Upper lobe of left lung (tissue), 6 donors: ENCODE measurements around the gene RAET1E. TPM values are rescaled to one million over a fixed set of nuclear protein-coding genes. Genes with fewer than 3 reads are reported as not detected.

Experiments used
- ATAC-seq, 2 donors: fragments of 200-7000 bp; cut with Tn5 transposase; one replicate each; pipeline ENCODE4 v1.9.1; 2022; ENCODE audit warnings: mild to moderate bottlenecking in 2 of 2, moderate library complexity in 2 of 2; ENCODE audit not compliant: low FRiP score in 2 of 2
- DNase-seq, 2 donors: peaks; one replicate each; pipeline ENCODE4 v3.0.0-alpha.2; 2019 to 2020
- H3K27ac ChIP-seq, 4 donors: fragments of 200-600 bp; sonication (generic); one replicate each; pipeline ENCODE4 v1.5.1; 2016 to 2019
- H3K27me3 ChIP-seq, 4 donors: fragments of 200-600 bp; sonication (generic); one replicate each; pipeline ENCODE4 v1.5.1; 2017 to 2019
- H3K36me3 ChIP-seq, 4 donors: fragments of 200-600 bp; sonication (generic); one replicate each; pipeline ENCODE4 v1.5.1; 2016 to 2019
- H3K4me1 ChIP-seq, 4 donors: fragments of 200-600 bp; sonication (generic); one replicate each; pipeline ENCODE4 v1.5.1; 2018 to 2019
- H3K4me3 ChIP-seq, 4 donors: fragments of 200-600 bp; sonication (generic); one replicate each; pipeline ENCODE4 v1.5.1; 2017 to 2019; ENCODE audit warnings: mild to moderate bottlenecking in 2 of 4, moderate library complexity in 1 of 4
- H3K9me3 ChIP-seq, 4 donors: fragments of 200-600 bp; sonication (generic); one replicate each; pipeline ENCODE4 v1.5.1; 2018 to 2019
- EP300 ChIP-seq, 4 donors: sonication (generic); formaldehyde crosslinking; IDR thresholded peaks; one replicate each; pipeline ENCODE4 v1.5.1; 2017; ENCODE audit warnings: antibody characterized with exemption in 4 of 4, control low read depth in 2 of 4
- POLR2A ChIP-seq, 4 donors: fragments of 450-650 bp; IDR thresholded peaks; one replicate each; pipeline ENCODE4 v1.5.1; 2016 to 2017; ENCODE audit warnings: antibody characterized with exemption in 4 of 4, mild to moderate bottlenecking in 2 of 4
- POLR2AphosphoS5 ChIP-seq, 2 donors: sonication (generic); formaldehyde crosslinking; IDR thresholded peaks; one replicate each; pipeline ENCODE4 v1.5.1; 2017; ENCODE audit warnings: antibody characterized with exemption in 2 of 2
- WGBS, 2 donors: methylation state at CpG; one replicate each; pipeline ENCODE4 v1.1.5; 2017 to 2018; 5-methylcytosine and 5-hydroxymethylcytosine counted together
- total RNA-seq, 6 donors: library from RNA; depleted of rRNA in 4 of 6; stranded (reverse); fragments of >200 nt in 4 of 6; gene quantifications; one replicate each; pipeline versions ENCODE4 v1.1.0 to v1.2.1, GENCODE V29; 2016 to 2021
- TF ChIP-seq, protein P1 (sequence below), 6 experiments: fragments of 450-650 bp in 4 of 6; fragments of 200-600 bp in 2 of 6; sonication (generic) in 2 of 6; IDR thresholded peaks; one replicate each; pipeline ENCODE4 v1.5.1; 2016 to 2019; ENCODE audit warnings: antibody characterized with exemption in 6 of 6
- donor health status: DM: no; HTN: no; CAD: no; lungs with moderate emphysema.
- donor health status: DM: no; HTN: yes; CAD: no; lungs with severe emphysema.

The RAET1E gene
- total RNA-seq, 6 donors from 2014 or later, result 0.30 to 2.3 (median 1.4) TPM; not detected in 1

GRCh38 chr6:149941583-149942460 is 43.9 kb upstream of the RAET1E start, which contains the start of gene ULBP2:
Gene ULBP2 (plus strand): TSS chr6:149942014. CDS start chr6:149942073, 59 bp downstream.
- peak within 1 kb of the TSS; percentile 57 to 82 (median 74) for H3K27ac ChIP-seq
- no peaks in the 10 kb centered on the region for H3K36me3 ChIP-seq
- TF ChIP-seq, protein P1, sequence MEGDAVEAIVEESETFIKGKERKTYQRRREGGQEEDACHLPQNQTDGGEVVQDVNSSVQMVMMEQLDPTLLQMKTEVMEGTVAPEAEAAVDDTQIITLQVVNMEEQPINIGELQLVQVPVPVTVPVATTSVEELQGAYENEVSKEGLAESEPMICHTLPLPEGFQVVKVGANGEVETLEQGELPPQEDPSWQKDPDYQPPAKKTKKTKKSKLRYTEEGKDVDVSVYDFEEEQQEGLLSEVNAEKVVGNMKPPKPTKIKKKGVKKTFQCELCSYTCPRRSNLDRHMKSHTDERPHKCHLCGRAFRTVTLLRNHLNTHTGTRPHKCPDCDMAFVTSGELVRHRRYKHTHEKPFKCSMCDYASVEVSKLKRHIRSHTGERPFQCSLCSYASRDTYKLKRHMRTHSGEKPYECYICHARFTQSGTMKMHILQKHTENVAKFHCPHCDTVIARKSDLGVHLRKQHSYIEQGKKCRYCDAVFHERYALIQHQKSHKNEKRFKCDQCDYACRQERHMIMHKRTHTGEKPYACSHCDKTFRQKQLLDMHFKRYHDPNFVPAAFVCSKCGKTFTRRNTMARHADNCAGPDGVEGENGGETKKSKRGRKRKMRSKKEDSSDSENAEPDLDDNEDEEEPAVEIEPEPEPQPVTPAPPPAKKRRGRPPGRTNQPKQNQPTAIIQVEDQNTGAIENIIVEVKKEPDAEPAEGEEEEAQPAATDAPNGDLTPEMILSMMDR (IDR thresholded peaks at IDR 0.05), result peak in 1 of 6 experiments; percentile 5
- no peak for TF ChIP-seq EP300 (IDR thresholded peaks at IDR 0.05)
- peak; percentile 63 to 80 for TF ChIP-seq POLR2AphosphoS5 (IDR thresholded peaks at IDR 0.05)
- peak; percentile 22 to 45 (median 34) for TF ChIP-seq POLR2A (IDR thresholded peaks at IDR 0.05)
- DNase-seq, result peak; percentile 84 to 86
- WGBS, 2 donors, result 2% methylated on average over 11 to 62 of the region's 62 CpGs
- H3K4me1 ChIP-seq, result peaks cover 19 to 27% (median 25%) of the 10 kb centered on the region in 4 donors
- peak within 1 kb of the TSS; percentile 48 to 65 (median 52) for H3K4me3 ChIP-seq
- H3K9me3 ChIP-seq, result no peaks in the 10 kb centered on the region
- ATAC-seq, result peak; percentile 89 to 96
- peaks cover 0 to 36% (median 13%) of the 10 kb centered on the region in 4 donors for H3K27me3 ChIP-seq

GRCh38 chr6:149940672-149940982 is 42.7 kb upstream of the RAET1E start:
- Histone ChIP-seq H3K27me3 (peaks cover 0 to 36% (median 16%) of the 10 kb centered on the region in 4 donors), H3K9me3 (no peaks in the 10 kb centered on the region), H3K4me3 (no peak overlapping the region), H3K4me1 (peaks cover 19 to 27% (median 25%) of the 10 kb centered on the region in 4 donors), H3K36me3 (no peaks in the 10 kb centered on the region), H3K27ac (no peak overlapping the region)
- no peak for TF ChIP-seq POLR2AphosphoS5 (IDR thresholded peaks at IDR 0.05)
- no peak for TF ChIP-seq POLR2A (IDR thresholded peaks at IDR 0.05)
- TF ChIP-seq, protein P1 (IDR thresholded peaks at IDR 0.05), result no peak
- no peak for TF ChIP-seq EP300 (IDR thresholded peaks at IDR 0.05)
- WGBS, 2 donors, result 35 to 43% methylated on average over 5 to 6 of the region's 6 CpGs
- DNase-seq (no peak), ATAC-seq (no peak)

- H3K9me3 ChIP-seq, result no peaks in the 10 kb centered on the region
- peaks cover 0 to 39% (median 16%) of the 10 kb centered on the region in 4 donors for H3K27me3 ChIP-seq
- no peak for DNase-seq
- 32 to 38% methylated on average over 6 of the region's 6 CpGs for WGBS, 2 donors
- TF ChIP-seq POLR2A (IDR thresholded peaks at IDR 0.05) (no peak), POLR2AphosphoS5 (IDR thresholded peaks at IDR 0.05) (no peak)
- TF ChIP-seq, protein P1 (IDR thresholded peaks at IDR 0.05), result no peak
- no peak overlapping the region for H3K4me3 ChIP-seq
- no peak for ATAC-seq
- no peaks in the 10 kb centered on the region for H3K36me3 ChIP-seq
- peaks cover 19 to 27% (median 25%) of the 10 kb centered on the region in 4 donors for H3K4me1 ChIP-seq
- H3K27ac ChIP-seq, result no peak overlapping the region
Observed at GRCh38 chr6:149939909-149940671, 42.2 kb upstream of the RAET1E start.

DNA sequence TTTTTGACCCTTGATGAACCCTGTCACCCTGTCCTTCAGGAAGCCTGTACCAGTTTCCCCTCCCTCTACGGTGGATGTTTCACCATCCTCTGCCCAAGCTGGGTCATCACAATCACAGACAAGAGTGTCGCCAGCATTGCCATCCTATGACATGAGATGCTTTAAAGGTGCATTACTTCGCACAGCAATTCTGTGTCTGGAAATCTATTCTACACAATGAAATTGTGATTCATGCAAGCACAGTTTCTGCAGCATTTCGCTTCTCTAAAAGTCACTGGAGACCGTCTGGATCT is 41.4 kb upstream of the RAET1E start:
- WGBS, 2 donors, result 38 to 42% methylated on average over 5 of the region's 5 CpGs
- TF ChIP-seq POLR2A (IDR thresholded peaks at IDR 0.05), result no peak
- TF ChIP-seq EP300 (IDR thresholded peaks at IDR 0.05), result no peak
- TF ChIP-seq, protein P1 (IDR thresholded peaks at IDR 0.05), result no peak
- no peak for TF ChIP-seq POLR2AphosphoS5 (IDR thresholded peaks at IDR 0.05)
- peaks cover 19 to 27% (median 25%) of the 10 kb centered on the region in 4 donors for H3K4me1 ChIP-seq
- ATAC-seq, result no peak
- no peak for DNase-seq
- H3K9me3 ChIP-seq, result no peaks in the 10 kb centered on the region
- H3K27ac ChIP-seq, result no peak overlapping the region
- H3K4me3 ChIP-seq, result no peak overlapping the region
- H3K27me3 ChIP-seq, result peaks cover 0 to 39% (median 16%) of the 10 kb centered on the region in 4 donors
- no peaks in the 10 kb centered on the region for H3K36me3 ChIP-seq
